ENCODE data around the gene ZFP91. TPM values are rescaled to one million over a fixed set of nuclear protein-coding genes. Genes with fewer than 3 reads are reported as not detected.

ZFP91 gene
- total RNA-seq, 1 experiment from 2014 or later = 86.2 TPM

DNA sequence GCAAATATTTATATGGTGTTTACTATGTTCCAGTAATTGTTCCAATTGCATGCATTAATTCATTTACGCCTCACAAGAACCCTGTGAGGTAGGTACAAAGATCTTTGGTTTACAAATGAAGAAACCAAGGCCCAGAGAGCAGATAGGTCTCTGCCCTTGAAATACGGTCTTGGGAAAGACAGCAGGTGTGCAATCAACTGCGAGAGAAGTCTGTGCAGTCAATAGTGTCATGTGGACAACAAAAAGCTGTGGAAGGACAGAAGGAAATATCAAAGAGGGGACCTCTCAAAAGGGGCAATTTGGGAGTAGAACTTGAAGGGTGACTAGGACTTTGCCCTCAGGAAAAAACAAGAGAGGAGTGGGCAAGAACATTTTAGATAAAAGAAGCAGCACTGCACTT, 52.5 kb downstream of the ZFP91 start:
- TF ChIP-seq, protein P1, sequence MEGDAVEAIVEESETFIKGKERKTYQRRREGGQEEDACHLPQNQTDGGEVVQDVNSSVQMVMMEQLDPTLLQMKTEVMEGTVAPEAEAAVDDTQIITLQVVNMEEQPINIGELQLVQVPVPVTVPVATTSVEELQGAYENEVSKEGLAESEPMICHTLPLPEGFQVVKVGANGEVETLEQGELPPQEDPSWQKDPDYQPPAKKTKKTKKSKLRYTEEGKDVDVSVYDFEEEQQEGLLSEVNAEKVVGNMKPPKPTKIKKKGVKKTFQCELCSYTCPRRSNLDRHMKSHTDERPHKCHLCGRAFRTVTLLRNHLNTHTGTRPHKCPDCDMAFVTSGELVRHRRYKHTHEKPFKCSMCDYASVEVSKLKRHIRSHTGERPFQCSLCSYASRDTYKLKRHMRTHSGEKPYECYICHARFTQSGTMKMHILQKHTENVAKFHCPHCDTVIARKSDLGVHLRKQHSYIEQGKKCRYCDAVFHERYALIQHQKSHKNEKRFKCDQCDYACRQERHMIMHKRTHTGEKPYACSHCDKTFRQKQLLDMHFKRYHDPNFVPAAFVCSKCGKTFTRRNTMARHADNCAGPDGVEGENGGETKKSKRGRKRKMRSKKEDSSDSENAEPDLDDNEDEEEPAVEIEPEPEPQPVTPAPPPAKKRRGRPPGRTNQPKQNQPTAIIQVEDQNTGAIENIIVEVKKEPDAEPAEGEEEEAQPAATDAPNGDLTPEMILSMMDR (IDR thresholded peaks at IDR 0.05; ENCODE audit: unreplicated experiment) = no peak
- no peak overlapping the region for H3K27ac Mint-ChIP-seq (ENCODE audit: low read depth, unreplicated experiment)
- no peaks in the 10 kb centered on the region for H3K27me3 Mint-ChIP-seq (ENCODE audit: insufficient read depth, unreplicated experiment)
- DNase-seq (ENCODE audit: unreplicated experiment) = no peak
- H3K4me3 Mint-ChIP-seq (ENCODE audit: unreplicated experiment) = no peak overlapping the region
- H3K36me3 Mint-ChIP-seq (ENCODE audit: insufficient read depth, unreplicated experiment) = peaks cover 8% of the 10 kb centered on the region
- POLR2A ChIA-PET = interaction anchor here (7.1 kb wide), 1 partner anchor 56 kb away, joined by 89 read pairs; the partner anchor contains the start of gene LPXN
- CTCF ChIA-PET = interaction anchor here (0.6 to 1.9 kb wide), 5 partner anchors 21 to 585 kb away, joined by 3 to 6 read pairs (median 3); no protein-coding TSS in a partner anchor
- no TSS peak for BruUV-seq (replicated peaks)
- no peaks in the 10 kb centered on the region for H3K9me3 Mint-ChIP-seq (ENCODE audit: unreplicated experiment)
- intact Hi-C loops (cut with micrococcal nuclease) = no loop called here
- H3K4me1 Mint-ChIP-seq (ENCODE audit: insufficient read depth, unreplicated experiment) = peaks cover 21% of the 10 kb centered on the region

- Mint-ChIP-seq H3K9me3 (ENCODE audit: unreplicated experiment) (no peaks in the 10 kb centered on the region), H3K4me3 (ENCODE audit: unreplicated experiment) (no peak overlapping the region), H3K36me3 (ENCODE audit: insufficient read depth, unreplicated experiment) (peaks cover 7% of the 10 kb centered on the region), H3K27me3 (ENCODE audit: insufficient read depth, unreplicated experiment) (no peaks in the 10 kb centered on the region), H3K4me1 (ENCODE audit: insufficient read depth, unreplicated experiment) (peaks cover 10% of the 10 kb centered on the region), H3K27ac (ENCODE audit: low read depth, unreplicated experiment) (no peak overlapping the region)
- TF ChIP-seq, protein P1 (IDR thresholded peaks at IDR 0.05; ENCODE audit: unreplicated experiment) = no peak
- no TSS peak for BruUV-seq (replicated peaks)
- DNase-seq (ENCODE audit: unreplicated experiment) = no peak
- ChIA-PET POLR2A (interaction anchor here (0.6 kb wide), 1 partner anchor 76 kb away, joined by 4 read pairs; no protein-coding TSS in a partner anchor), CTCF (interaction anchor here (0.7 to 1.8 kb wide), 8 partner anchors 15 to 157 kb away, joined by 3 to 7 read pairs (median 3); no protein-coding TSS in a partner anchor)
- intact Hi-C loops (cut with micrococcal nuclease) = no loop called here
Observed at GRCh38 chr11:58632510-58632909, 53.6 kb downstream of the ZFP91 start.

DNA sequence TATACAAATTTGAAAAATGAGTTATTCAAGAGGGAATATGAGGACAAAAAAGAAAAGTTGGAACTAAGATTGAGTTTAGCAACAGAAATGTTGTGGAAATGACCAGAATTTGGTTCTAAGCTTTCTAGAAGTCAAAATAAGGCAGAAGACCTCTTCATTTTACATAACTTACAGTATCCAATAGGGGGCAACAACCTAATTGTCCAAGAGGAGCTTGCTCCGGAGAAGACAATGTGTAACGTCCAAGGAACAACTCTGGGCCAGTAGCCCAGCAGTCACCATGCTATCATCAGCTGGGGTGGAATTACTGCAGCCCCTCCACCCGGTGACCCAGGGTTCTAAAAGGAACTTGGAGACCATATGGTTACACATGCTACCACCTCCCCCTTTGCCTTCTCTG, 57.7 kb downstream of the ZFP91 start:
- no peak for DNase-seq (ENCODE audit: unreplicated experiment)
- Mint-ChIP-seq H3K4me1 (ENCODE audit: insufficient read depth, unreplicated experiment) (no peaks in the 10 kb centered on the region), H3K27me3 (ENCODE audit: insufficient read depth, unreplicated experiment) (no peaks in the 10 kb centered on the region), H3K27ac (ENCODE audit: low read depth, unreplicated experiment) (no peak overlapping the region), H3K9me3 (ENCODE audit: unreplicated experiment) (no peaks in the 10 kb centered on the region), H3K4me3 (ENCODE audit: unreplicated experiment) (no peak overlapping the region), H3K36me3 (ENCODE audit: insufficient read depth, unreplicated experiment) (no peaks in the 10 kb centered on the region)
- ChIA-PET POLR2A (interaction anchor here (0.7 kb wide), 1 partner anchor 8 kb away, joined by 3 read pairs; no protein-coding TSS in a partner anchor), CTCF (interaction anchor here (0.6 to 2.3 kb wide), 7 partner anchors 8 to 422 kb away, joined by 3 to 5 read pairs (median 4); no protein-coding TSS in a partner anchor)
- TF ChIP-seq, protein P1 (IDR thresholded peaks at IDR 0.05; ENCODE audit: unreplicated experiment) = no peak
- intact Hi-C loops (cut with micrococcal nuclease) = no loop called here
- BruUV-seq (replicated peaks) = no TSS peak

DNA sequence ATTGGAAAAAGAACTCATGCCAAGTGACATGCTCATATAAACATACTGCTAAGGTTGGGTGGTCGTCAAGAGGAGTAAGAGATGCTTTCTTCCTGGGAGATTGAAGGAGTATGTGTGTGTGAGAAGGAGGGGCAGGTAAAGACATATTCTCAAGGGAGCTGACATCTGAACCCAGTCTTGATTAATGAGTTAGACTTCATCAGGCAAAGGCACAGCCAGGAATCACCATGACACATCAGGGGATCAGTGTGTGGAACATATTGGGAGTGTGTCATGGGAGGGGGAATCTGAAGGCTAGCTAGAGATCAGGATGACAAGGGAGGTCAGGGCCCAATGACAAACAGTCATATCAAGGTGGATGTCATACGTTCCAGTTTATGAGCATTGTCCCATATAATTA, 58.5 kb downstream of the ZFP91 start:
- Mint-ChIP-seq H3K4me1 (ENCODE audit: insufficient read depth, unreplicated experiment) (no peaks in the 10 kb centered on the region), H3K36me3 (ENCODE audit: insufficient read depth, unreplicated experiment) (no peaks in the 10 kb centered on the region), H3K4me3 (ENCODE audit: unreplicated experiment) (no peak overlapping the region), H3K9me3 (ENCODE audit: unreplicated experiment) (no peaks in the 10 kb centered on the region), H3K27ac (ENCODE audit: low read depth, unreplicated experiment) (no peak overlapping the region), H3K27me3 (ENCODE audit: insufficient read depth, unreplicated experiment) (no peaks in the 10 kb centered on the region)
- ChIA-PET CTCF (interaction anchor here (0.6 to 2.3 kb wide), 8 partner anchors 9 to 507 kb away, joined by 3 to 5 read pairs (median 4); no protein-coding TSS in a partner anchor), POLR2A (interaction anchor here (0.7 kb wide), 1 partner anchor 9 kb away, joined by 3 read pairs; no protein-coding TSS in a partner anchor)
- intact Hi-C loops (cut with micrococcal nuclease) = no loop called here
- BruUV-seq (replicated peaks) = no TSS peak
- no peak for DNase-seq (ENCODE audit: unreplicated experiment)
- TF ChIP-seq, protein P1 (IDR thresholded peaks at IDR 0.05; ENCODE audit: unreplicated experiment) = no peak
